Right lobe of liver (tissue), 4 donors: ENCODE results near the gene STOX2.

Source experiments
- CTCF ChIP-seq, 4 donors: fragments of 200-600 bp in 3 of 4; fragments of 450-650 bp in 1 of 4; IDR thresholded peaks; one replicate each; pipeline versions ENCODE4 v1.5.1 to v1.8.0; 2016 to 2022; ENCODE audit warnings: antibody characterized with exemption in 4 of 4, mild to moderate bottlenecking in 2 of 4
- POLR2A ChIP-seq: fragments of 450-650 bp; IDR thresholded peaks from one replicate; pipeline ENCODE4 v1.6.1; 2017; ENCODE audit warnings: antibody characterized with exemption, mild to moderate bottlenecking
- donor health status: DM: no; HTN: no; CAD: no.
- donor health status: DM: no; HTN: no; CAD: no.
- donor health status: DM: no; HTN: yes; CAD: no.

GRCh38 chr4:183919141-183919540 is 14.0 kb downstream of the STOX2 start:
- TF ChIP-seq CTCF (IDR thresholded peaks at IDR 0.05) (no peak), POLR2A (no peak)
